KG1 (cell line): ENCODE data around the gene WDFY4.

Experiments
- DNase-seq: peaks from one replicate; lab custom pipeline; 2025; lab: John Stamatoyannopoulos, UW

WDFY4 gene

DNA sequence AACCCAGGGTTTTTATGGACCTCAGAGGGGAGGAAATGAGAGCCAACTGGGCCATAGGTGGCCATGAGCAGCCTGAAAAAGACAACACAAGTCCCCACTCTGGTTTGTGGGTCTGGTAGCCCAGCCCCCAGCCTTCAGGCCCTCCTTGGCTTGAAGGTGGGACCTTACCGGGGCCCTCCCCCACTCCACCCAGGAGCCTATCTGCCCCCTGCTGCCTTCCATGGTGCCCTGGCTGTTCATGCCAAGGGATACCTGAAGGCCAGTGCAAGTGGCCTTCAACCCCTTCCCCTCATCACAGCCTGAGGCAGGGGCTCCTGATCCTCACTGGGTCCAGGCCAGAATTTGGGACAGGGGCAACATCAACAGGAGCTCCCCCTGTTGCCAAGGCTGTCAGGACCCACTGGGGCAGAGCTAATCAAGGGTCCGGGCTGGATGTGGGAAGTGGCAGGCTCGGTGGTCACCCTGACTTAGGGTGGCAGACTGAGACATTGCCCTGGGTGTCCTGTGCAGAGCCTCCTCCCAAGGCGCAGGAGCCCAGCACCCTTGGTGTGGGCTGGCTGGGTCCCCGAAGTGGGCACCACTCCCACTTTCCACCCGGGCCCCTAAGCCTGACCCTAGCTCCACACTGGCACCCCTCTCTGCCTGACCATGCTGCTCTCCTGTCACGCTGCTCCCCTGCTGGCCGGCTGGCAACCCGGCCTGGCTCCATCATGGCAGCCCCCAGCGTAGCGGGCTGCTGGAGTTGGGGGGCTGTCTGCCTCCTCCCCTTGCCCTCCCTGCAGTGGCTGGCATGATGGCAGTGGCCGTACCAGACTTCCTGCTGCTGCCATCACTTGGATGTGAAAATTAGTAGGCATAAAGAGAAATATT, 6.4 kb downstream of the WDFY4 start:
- no peak for DNase-seq

DNA sequence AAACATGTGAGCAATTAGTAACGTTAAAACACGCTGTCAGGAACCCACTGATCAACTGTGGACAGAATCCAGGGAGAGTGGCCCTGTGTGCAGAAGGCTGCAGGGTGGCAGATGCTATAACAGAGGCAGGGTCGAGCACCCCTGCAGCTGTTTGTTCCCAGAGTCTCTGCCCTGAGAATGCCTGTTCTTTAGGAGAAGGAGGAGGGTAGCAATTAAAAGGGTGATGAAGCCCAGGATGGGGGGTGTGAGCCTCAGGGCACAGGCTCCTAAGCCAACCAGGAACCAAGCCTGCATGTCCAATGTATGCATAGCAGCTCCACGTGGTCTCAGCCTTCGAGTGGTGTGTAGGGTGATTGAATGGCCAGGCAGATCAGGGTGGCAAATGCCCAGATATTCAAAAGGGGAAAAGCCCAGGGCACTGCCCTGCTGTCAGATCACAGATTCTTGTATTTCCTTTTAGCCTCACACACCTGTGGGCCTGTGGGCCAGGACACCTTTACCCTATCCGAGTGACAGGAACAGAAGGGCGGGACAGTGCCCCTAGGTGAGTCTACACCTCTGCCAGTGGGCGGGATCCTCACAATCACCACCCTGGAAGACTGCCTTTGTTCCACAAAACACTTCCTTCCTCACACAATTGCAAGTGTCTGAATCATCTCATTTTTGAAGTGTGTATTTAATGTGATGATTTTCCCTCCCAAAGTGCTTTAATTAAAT, 7.3 kb downstream of the WDFY4 start:
- no peak for DNase-seq

DNA sequence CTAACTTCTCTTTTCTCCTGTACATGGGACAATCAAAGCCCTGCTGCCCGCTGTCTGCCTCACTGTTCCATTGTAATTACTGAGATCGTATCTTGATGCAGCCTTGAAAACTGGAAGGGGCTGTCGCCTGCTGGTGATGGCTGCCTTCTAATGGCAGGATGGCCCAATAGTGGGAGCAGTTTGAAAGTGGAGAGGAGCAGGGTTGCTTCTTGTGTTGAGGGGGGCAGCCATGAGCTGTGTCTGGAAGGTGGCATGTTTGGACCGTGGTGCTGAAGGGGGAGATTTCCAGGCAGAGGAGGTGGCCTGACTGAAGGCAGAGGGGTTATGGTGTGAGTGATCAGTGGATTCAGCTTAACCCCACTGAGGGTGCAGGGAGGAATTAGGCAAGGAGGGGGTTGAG, 8.1 kb downstream of the WDFY4 start:
- DNase-seq, result no peak

DNA sequence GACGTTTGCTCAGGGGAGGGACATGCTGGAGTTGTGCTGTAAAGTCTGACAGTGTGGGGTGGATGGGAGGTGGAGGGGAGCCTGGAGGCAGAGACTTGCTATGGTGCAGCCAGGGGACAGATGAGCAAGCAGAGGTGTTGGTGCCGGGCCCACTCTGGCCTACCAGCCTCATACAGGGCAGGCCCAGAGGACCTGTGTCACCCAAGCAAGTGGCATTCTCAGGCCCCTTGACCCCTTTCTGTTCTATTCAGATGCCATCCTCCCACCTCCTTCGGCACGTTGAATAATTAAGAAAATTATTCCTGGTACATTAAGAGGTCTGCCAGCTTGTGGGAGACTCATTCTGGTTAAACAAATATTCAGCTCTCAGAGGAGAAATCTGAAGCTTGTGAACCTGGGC, 8.5 kb downstream of the WDFY4 start:
- no peak for DNase-seq

DNA sequence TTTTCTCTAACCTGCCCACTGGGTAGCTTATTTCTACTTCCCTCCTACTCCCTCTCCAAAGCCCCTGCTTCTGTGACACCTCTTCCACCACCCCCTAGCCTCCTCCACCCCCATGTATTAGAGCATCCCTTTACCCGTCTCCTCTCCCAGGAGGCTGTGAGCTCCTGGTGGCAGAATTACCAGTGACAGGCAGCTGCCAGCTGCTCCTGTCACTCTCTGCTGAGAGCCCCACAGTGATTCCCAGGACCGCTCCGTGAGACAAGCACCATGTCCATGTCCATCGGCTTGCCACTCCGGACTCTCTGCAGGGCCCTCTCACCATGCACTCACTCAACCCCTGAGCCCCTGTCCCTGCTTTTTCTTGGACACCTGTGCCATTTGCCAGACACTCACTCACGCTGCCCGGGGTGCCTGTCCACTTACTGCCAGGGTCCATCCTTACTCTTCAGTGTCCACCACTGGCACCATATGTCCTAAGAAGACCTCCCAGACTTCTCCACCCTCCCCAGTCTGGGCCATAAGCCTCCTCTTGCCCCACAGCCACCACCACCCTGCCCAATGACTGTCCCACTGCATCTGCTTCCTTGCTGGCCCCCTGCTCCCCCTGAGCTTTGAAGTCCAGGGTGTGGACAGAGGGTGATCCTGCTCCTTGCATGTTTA, 9.8 kb downstream of the WDFY4 start:
- no peak for DNase-seq

DNA sequence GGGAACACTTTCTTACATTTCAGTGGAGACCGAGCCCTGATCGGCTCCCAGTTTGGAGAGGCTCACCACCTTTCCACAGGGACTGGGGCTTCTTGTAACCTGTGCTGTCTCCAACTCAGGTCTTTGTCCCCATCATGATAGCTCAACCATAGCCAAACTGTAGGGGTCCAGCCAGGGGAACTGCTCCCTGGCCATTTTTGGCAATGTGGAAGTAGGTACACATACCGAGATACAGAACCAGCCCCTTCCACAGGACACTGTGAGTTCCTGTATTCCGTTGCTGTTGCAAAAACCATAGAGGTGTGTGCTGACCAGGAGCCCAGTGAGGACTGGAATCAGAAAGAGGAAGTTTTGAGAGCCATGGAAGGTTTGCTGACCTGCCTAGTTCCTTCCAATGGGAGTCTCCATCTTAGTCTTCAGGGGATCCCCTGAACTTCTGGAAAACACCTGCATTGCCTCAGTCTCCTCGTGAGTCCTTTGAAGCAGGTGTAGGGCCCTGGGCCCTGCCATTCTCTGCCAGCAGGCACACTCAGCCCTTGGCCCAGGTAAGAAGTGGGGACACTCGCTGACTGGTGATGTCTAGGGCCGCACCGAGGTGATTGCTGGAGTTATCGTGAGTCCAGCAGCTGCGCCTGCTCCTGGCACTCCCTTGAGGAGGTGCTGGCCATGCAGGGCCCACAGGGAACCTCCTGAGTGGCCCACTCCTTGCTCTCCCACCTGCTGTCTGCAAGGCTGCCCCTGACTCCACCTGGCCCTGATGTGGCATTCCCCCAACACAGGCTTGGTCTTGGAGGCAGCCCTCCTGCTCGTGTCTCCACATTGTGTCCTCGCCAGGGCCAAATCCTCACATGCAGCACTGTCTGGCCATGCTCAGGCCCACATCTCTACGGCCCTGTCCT, 11.2 kb downstream of the WDFY4 start:
- no peak for DNase-seq

DNA sequence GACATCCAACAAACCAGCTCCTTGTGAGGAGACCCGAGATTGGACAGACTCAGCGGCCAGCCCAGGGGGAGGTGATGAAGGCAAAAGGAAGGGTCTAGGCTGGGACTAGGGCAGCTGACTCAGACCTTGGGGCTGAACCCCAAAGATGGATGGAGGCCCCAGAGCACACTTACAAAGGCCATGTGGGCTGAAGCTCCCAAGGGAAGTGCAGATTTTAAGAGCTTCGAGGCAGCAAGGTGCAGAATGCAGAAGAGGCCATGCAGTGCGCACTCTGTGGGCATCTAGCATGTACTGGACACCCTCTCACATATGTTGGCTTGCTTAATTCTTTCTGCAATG, 11.8 kb downstream of the WDFY4 start:
- DNase-seq, result no peak

DNA sequence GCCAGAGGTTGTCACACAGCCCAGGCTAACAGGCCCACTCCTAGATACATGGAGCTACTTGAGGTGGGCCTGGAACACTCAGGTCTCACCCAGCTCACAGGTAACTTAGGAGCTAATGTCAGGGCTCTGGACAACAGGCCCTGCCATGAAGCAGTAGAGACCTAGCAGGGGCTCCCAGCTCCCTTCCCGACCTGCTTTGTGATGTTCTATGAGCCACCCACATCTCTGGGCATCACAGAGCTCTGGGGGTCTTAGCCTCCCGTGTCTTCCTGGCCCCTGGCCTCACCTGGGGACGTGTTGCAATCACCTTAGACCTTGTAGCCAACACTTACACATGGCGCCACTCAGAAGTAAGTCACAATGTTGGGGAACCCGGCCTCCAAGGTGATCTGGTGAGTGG, 12.4 kb downstream of the WDFY4 start:
- DNase-seq, result no peak

DNA sequence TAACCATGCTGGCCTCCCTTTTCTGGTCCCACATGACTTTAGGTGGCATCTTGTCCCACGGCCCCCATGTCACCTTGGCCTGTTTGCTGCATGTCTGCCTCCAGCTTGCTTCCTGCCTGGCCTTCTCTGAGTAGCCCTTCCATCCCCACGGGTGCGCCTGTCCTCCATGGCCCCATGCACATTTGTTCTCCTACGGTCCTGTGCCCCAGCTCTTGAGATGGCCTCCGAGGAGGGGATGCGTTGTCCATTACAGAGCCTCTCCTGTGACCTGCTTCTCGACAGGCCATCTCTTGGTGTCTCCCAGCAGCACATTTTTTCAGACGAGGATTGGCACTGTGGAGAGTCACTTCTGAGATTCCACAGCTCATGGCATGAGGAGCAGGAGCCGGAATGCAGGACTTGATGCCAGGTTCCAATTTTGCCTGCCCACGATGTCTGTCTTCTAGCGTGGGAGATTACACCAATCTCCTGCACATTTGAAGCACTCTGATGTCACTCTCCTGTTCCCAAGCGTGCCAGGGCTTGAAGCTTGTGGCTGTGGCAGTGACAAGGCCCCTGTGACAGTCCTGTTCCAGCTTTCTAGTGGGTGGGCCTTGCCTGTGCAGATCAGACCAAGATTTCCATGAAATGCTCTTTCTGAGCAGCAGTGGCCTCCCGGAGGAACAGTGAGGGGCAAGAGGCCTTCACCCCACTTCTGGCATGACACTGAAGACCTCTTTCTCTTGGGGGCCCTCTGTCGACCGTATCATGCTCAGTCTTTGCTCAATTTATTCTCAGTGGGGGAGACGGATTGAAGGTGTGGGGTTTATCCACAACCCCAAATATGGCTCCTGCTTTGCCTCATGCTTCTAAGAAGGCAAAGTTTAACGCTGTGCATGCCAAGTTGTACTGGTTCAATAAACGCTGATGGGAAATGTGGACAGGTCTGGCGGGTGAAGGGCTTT, 13.4 kb downstream of the WDFY4 start:
- no peak for DNase-seq

DNA sequence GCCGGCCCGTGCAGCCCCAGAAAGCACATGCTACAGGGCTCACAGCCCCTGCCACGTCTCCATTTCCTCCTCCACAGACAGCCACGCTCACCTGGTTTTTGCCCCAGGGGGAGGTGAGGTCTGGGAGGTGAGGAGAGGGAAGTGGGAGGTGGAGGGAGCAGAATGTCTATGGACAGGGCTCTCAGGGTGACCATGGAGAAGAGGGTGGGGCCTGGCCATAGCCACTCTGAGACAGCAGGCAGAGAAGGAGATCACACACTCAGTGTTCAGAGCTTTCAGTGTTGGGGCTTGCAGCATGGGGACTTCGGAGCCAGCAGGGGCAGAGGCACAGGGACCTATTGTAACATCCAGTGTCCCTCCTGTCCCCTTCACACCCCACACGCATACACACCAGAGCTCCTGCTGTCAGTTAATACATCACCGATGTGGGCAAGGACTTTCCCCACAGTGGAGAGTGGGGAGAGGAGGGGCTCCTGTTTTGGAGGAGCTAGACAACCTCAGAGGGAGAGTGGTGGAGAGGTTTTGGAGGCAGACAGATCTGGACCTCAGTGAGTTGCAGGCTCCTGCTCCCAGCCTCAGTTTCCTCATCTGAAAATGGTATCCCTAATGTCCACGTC, 14.4 kb downstream of the WDFY4 start:
- no peak for DNase-seq

DNA sequence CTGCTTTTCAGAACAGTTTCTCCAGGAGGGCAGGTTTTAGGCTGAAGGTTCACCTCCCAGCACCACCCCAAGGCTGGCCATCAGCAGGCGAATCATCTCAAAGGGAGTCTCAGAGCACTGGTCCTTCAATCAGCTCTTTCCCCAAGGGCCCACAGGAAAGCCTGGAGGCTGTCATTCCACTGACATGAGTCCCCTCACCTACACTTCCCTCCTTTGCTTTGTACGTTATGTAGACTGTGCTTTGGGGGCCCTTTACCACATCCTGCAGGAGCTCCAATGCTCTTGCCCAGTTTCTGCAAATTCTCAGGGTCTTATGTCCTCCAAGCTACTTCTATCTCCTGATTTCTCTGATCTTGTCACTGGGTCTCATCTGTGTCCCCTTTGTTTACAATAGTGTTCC, 15.4 kb downstream of the WDFY4 start:
- DNase-seq, result no peak

DNA sequence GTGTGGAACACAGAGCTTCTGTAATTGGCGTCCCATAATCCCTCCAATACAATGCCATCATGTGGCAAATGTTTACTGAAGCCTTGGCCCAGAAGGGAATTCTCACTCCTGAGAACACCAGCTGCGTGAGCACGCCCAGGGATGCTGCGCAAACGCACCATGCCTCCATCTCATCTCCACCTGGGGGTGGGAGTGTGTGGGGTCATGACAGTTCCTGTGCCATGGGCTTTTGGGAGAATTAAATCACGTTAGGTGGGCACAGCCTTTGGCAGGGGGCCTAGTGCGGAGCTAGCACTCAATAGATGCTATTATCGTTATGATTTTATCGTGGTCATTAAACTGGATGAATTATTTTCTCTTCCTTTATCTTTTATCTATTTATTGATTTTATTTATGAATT, 15.8 kb downstream of the WDFY4 start:
- no peak for DNase-seq

DNA sequence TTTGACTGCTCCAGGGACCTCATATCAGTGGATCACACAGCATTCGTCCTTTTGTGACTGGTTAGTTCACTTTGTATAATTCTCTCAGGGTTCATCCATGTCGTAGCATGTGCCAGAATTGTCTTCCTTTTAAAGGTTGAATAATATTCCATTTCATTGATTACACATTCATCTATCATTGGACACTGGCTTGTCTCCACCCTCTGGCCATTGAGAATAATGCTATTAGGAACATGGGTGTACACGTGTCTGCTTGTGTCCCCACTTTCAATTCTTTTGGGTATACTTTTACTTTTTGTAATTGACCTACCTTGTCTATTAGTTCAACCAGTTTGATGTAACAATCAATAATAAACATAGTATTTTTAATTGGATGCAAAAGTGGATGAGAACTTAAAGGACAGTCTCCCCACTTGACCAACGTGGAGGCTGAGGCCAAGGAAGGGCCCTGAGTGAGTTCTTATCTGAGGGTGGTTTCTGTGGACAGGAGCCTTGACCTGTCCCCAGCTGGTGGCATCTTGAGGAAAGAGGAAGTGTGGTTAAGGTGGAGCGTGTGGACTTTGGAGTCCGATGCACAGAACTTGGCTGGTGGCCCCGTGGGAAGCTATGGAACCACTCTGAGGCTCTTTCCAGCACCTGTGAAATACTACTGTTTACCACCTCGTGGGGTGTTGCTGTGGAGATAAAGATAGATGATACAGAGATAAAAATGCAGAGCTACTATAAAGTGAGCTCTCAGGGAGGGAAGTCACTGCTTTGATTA, 16.6 kb downstream of the WDFY4 start:
- no peak for DNase-seq

DNA sequence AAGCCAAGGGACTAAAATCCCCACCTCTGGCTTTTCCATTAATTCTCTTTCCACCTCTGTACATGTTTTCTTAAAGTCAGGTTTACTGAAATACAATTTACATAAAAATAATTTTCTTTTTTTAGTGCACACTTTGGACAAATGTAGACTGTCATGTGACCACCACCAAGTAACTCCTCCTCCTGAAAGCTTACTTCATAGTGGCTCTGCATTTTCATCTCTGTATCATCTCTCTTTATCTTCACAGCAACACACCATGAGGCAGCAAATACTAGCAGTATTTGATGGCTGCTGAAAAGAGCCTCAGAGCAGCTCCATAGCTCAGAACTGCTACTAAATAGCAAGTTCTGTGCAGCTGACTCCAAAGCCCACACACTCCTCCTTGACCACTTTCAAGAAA, 17.3 kb downstream of the WDFY4 start:
- no peak for DNase-seq

DNA sequence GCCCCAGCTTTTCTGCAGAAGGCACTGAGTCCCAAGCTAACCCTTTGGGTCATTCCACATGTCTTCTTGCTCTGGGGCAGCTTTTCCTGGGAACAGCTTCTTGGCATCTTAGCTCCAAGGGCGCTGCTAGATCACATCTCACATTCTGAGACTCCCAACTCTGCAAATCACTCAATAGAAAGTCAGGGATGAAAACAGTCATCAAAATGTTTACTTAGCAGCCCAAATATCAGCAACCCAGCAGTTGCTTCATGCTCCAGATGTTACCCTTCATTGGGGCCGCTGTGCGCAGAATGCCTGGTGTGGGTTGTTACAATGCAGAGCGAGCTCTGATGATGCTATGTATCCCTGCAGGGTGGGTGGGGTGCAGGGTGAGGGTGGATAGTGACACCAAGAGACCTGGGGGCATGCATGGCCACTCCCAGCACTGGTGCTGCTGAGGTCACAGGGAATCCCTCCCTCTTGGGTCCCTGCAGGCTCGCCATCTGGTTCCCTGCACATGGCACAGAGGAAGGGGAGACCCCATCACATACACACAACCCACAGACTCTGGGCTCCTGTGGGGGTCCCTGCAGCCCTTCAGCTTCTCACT, 19.0 kb downstream of the WDFY4 start:
- no peak for DNase-seq

DNA sequence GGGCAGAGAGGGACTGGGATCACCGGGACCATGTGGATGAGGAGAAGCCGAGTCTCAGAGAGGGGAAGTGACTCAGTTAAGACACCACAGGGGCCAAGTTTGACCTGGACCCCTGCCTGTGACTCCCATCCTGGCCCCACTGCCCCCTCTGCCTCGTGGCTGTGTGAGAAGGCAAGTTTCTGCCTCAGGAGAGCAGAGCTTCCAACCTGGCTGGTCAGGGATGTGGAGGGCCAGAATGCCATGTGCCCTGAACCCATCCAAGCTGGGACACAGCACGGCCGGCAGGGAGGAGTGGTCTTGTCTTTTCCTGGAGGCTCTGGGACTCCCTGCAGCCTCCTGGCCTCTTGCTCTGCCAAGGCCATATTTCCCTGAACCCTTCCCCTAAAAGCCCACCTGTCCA, 19.5 kb downstream of the WDFY4 start:
- no peak for DNase-seq

DNA sequence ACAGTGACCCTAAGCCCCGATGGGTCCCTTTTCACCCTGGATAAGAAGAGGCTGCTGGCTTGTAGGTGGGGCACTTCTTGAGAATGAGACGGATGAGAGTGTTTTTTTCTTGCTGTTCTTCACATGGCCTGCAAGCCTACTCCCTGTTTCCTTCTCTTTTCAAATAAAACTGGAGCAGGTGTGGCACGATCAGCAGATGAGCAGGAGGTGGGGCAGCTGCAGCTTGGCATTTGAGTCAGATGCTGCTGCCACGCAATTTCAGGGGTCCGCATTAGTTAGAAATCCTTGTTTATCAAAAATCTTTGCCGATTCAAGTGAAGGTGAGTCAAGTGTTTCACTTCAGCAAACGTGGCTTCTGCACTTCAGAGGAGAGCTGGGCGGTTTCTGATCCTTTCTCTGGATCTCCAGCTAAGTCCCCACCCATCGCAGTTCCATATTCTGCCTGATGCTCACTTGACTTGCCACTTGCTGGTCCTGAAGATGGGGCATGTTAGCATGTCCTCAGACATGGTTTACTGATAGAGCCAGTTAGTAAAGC, 20.8 kb downstream of the WDFY4 start:
- no peak for DNase-seq

DNA sequence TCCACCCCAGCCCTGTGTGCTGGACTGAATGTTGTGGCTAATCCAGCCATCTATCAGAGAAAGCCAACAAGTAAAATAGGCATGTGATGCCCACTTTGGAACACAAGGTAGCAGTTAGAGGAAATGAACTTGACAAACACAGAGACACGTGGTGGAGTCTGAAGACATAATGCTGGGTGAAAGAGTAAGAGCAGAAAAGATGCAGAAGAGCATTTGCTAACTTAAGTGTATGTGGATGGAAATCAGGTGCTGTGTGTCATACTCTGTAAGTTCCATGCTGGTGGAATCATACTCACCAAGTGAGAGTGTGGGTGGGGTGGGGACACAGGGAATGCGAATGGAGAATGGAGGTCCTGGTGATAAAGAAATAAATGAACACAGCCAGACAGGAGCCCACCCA, 22.8 kb downstream of the WDFY4 start:
- DNase-seq, result no peak

DNA sequence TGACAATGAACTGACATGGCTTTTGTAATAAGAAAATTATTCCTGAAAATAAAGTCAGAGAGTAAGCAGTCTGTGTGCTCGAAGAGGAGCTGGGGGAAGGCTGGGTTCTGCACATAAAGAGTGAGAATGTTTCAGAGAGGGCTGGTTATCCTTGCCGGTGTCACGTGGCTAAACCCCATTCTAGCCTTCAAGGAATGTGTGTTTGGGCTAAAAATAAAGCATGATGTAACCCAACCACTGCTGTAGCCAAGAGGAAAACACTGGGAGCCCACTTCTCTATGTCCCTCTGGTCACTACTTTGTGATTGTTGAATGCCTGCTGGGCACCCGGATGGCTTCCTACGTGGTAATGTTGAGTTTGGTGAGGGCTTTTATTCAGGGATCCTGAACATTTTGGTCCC, 23.5 kb downstream of the WDFY4 start:
- DNase-seq, result no peak
